GM12878 (cell line): ENCODE data around the gene ALDH1L1. TPM values are rescaled to one million over a fixed set of nuclear protein-coding genes. Genes with fewer than 3 reads are reported as not detected.

ENCODE experiments used
- ATAC-seq: fragments of 200-7000 bp; cut with Tn5 transposase; 3 replicates; pipeline ENCODE4 v1.9.1; 2020; ENCODE audit warnings: mild to moderate bottlenecking, moderate library complexity
- BruUV-seq: library from RNA; stranded (reverse); fragments of 400-500 nt; replicated peaks from 2 replicates; lab custom pipeline; 2021; lab: Mats Ljungman, UMichigan
- CTCF ChIA-PET: fragments of 300-600 bp; sonication (Branson Sonifier 250); formaldehyde crosslinking; extraction: SDS; loops from one replicate; lab custom pipeline; 2021; ENCODE audit warnings: inconsistent platforms; lab: Yijun Ruan, JAX
- POLR2A ChIA-PET: fragments of 350-600 bp; formaldehyde crosslinking; extraction: SDS; loops from one replicate; lab custom pipeline; 2021; ENCODE audit warnings: inconsistent platforms; lab: Charles Lee
- RAD21 ChIA-PET: fragments of 300-600 bp; sonication (Branson Sonifier 250); formaldehyde crosslinking; loops from one replicate; lab custom pipeline; 2023; ENCODE audit warnings: antibody characterized with exemption; ENCODE audit not compliant: unreplicated experiment; lab: Charles Lee
- SMC1A ChIA-PET: fragments of 300-600 bp; sonication (Branson Sonifier 250); formaldehyde crosslinking; loops from one replicate; lab custom pipeline; 2023; ENCODE audit not compliant: unreplicated experiment, uncharacterized antibody; lab: Charles Lee
- DNase-seq: peaks from one replicate; pipeline ENCODE4 v3.0.0-alpha.2; 2011; ENCODE audit warnings: low read depth, low spot score
- FAIRE-seq: peaks from 3 replicates; lab custom pipeline; 2011; peaks lifted over from hg19 to GRCh38; lab: Jason Lieb, UNC
- H2AFZ ChIP-seq: 2 replicates; pipeline ENCODE4 v1.6.0; 2011; ENCODE audit warnings: low read depth, low read length, control low read depth; ENCODE audit not compliant: control insufficient read depth
- H3K27ac ChIP-seq: 2 replicates; pipeline ENCODE4 v1.5.1; 2011; ENCODE audit warnings: control low read depth; ENCODE audit not compliant: control insufficient read depth, insufficient read depth
- H3K27me3 ChIP-seq, 2 experiments: replicated peaks in 1 of 2; 2 replicates each; pipeline versions ENCODE4 v1.6.0 to v1.6.1; 2011; ENCODE audit warnings: low read length in 1 of 2; ENCODE audit not compliant: control insufficient read depth in 2 of 2, insufficient read depth in 2 of 2
- H3K36me3 ChIP-seq, 2 experiments: 2 replicates each; pipeline ENCODE4 v1.5.1; 2011; ENCODE audit warnings: low read length in 1 of 2; ENCODE audit not compliant: control insufficient read depth in 2 of 2, insufficient read depth in 2 of 2
- H3K4me1 ChIP-seq: 2 replicates; pipeline ENCODE4 v1.6.1; 2011; ENCODE audit warnings: mild to moderate bottlenecking, low read length, moderate library complexity, mixed read lengths; ENCODE audit not compliant: control insufficient read depth, insufficient read depth
- H3K4me2 ChIP-seq: 2 replicates; pipeline ENCODE4 v1.6.0; 2011; ENCODE audit warnings: control low read depth; ENCODE audit not compliant: control insufficient read depth, insufficient read depth
- H3K4me3 ChIP-seq: fragments of 200-600 bp; sonication (generic); 2 replicates; pipeline ENCODE4 v1.5.1; 2016
- H3K79me2 ChIP-seq: 2 replicates; pipeline ENCODE4 v1.6.0; 2011; ENCODE audit warnings: low read length; ENCODE audit not compliant: control insufficient read depth, insufficient read depth
- H3K9ac ChIP-seq: 2 replicates; pipeline ENCODE4 v1.8.0; 2011; ENCODE audit warnings: low read length, control low read depth, mixed read lengths; ENCODE audit not compliant: control insufficient read depth, insufficient read depth
- H3K9me3 ChIP-seq: replicated peaks from 3 replicates; pipeline ENCODE4 v1.5.1; 2011; ENCODE audit warnings: mild to moderate bottlenecking, low read length; ENCODE audit not compliant: control insufficient read depth, insufficient read depth
- H4K20me1 ChIP-seq: 2 replicates; pipeline ENCODE4 v1.6.0; 2011; ENCODE audit not compliant: control insufficient read depth, insufficient read depth
- CBFB ChIP-seq: IDR thresholded peaks from 2 replicates; pipeline ENCODE4 v1.6.1; 2016; ENCODE audit warnings: antibody characterized with exemption, low read depth
- CBX5 ChIP-seq: sonication (generic); IDR thresholded peaks from 2 replicates; pipeline ENCODE4 v1.6.1; 2016; ENCODE audit warnings: low read depth, moderate library complexity, mild to moderate bottlenecking, inconsistent platforms
- NR2F1 ChIP-seq: fragments of 450-650 bp; conservative IDR thresholded peaks from 2 replicates; pipeline ENCODE4 v1.6.1; 2017; ENCODE audit warnings: mild to moderate bottlenecking
- PAX8 ChIP-seq: fragments of 450-650 bp; IDR thresholded peaks from 2 replicates; pipeline ENCODE4 v1.6.1; 2017; ENCODE audit warnings: mild to moderate bottlenecking, moderate library complexity
- SRF ChIP-seq, 2 experiments: IDR thresholded peaks; 2 replicates each; pipeline ENCODE4 v1.6.1; 2011; ENCODE audit warnings: low read depth in 2 of 2, low read length in 2 of 2, mild to moderate bottlenecking in 1 of 2, moderate library complexity in 1 of 2
- TCF12 ChIP-seq: IDR thresholded peaks from 2 replicates; pipeline ENCODE4 v1.6.1; 2011; ENCODE audit warnings: low read depth, mild to moderate bottlenecking, low read length
- WGBS: methylation state at CpG from one replicate; pipeline ENCODE4 v1.1.6; 2016; ENCODE audit warnings: low lambda C conversion rate; ENCODE audit not compliant: insufficient replicate concordance, insufficient coverage; ENCODE audit errors: missing lambda C conversion rate; 5-methylcytosine and 5-hydroxymethylcytosine counted together
- in situ Hi-C: fragments of 300-500 bp; cut with MboI; formaldehyde crosslinking; loops from 9 replicates; pipeline ENCODE4 v1.14.3; 2018; ENCODE audit warnings: mixed read lengths
- intact Hi-C: fragments of 100-400 bp; cut with micrococcal nuclease; formaldehyde crosslinking; loops from one replicate; pipeline ENCODE4 v1.14.2; 2022; ENCODE audit not compliant: unreplicated experiment
- polyA plus RNA-seq, 11 experiments: library from polyadenylated mRNA; depleted of rRNA in 4 of 11; unstranded in 6 of 11; stranded (reverse) in 5 of 11; fragments of >200 nt; fragmentation: Nextera tagmentation in 4 of 11; fragmentation: Illumina TruSeq in 1 of 11; extraction: Ambion mirVana in 4 of 11; extraction: Trizol in 1 of 11; gene quantifications; 1 replicate in 1 of 11; 2 replicates in 10 of 11; pipeline versions ENCODE4 v1.2.1 to v1.2.3, GENCODE V29; 2011 to 2016; ENCODE audit warnings: inconsistent platforms in 2 of 11, missing spikeins in 2 of 11, low read depth in 1 of 11
- total RNA-seq, 4 experiments: library from RNA; depleted of rRNA in 3 of 4; stranded (reverse); fragments of >200 nt in 3 of 4; fragmentation: Illumina TruSeq in 1 of 4; extraction: Trizol in 1 of 4; gene quantifications; 2 replicates each; pipeline versions ENCODE4 v1.2.1 to v1.2.3, GENCODE V29; 2013 to 2021
- TF ChIP-seq, protein P1 (sequence below): fragments of 450-650 bp; IDR thresholded peaks from 2 replicates; pipeline ENCODE4 v1.6.1; 2017; ENCODE audit warnings: low read depth, mild to moderate bottlenecking, moderate library complexity
- TF ChIP-seq, protein P2 (sequence below): fragments of 450-650 bp; IDR thresholded peaks from 2 replicates; pipeline ENCODE4 v1.6.1; 2017; ENCODE audit warnings: mild to moderate bottlenecking
- TF ChIP-seq, protein P3 (sequence below): IDR thresholded peaks from 2 replicates; pipeline ENCODE4 v1.6.1; 2011; ENCODE audit warnings: low read depth, mild to moderate bottlenecking, low read length, moderate library complexity, borderline replicate concordance; ENCODE audit errors: extremely low read depth
- TF ChIP-seq, protein P4 (sequence below): fragments of 150-350 bp; IDR thresholded peaks from 2 replicates; pipeline ENCODE4 v1.6.1; 2014; ENCODE audit warnings: mild to moderate bottlenecking, low read depth, low read length
- TF ChIP-seq, protein P5 (sequence below): fragments of 450-650 bp; IDR thresholded peaks from 2 replicates; pipeline ENCODE4 v1.6.1; 2016; ENCODE audit warnings: mild to moderate bottlenecking, moderate library complexity, borderline replicate concordance

The ALDH1L1 gene
- total and polyA plus RNA-seq, 10 of the 15 experiments (the other 5 are each of a cell fraction or from before 2014, with no cell fraction given) = 0.04 to 18.2 (median 0.45) TPM

DNA sequence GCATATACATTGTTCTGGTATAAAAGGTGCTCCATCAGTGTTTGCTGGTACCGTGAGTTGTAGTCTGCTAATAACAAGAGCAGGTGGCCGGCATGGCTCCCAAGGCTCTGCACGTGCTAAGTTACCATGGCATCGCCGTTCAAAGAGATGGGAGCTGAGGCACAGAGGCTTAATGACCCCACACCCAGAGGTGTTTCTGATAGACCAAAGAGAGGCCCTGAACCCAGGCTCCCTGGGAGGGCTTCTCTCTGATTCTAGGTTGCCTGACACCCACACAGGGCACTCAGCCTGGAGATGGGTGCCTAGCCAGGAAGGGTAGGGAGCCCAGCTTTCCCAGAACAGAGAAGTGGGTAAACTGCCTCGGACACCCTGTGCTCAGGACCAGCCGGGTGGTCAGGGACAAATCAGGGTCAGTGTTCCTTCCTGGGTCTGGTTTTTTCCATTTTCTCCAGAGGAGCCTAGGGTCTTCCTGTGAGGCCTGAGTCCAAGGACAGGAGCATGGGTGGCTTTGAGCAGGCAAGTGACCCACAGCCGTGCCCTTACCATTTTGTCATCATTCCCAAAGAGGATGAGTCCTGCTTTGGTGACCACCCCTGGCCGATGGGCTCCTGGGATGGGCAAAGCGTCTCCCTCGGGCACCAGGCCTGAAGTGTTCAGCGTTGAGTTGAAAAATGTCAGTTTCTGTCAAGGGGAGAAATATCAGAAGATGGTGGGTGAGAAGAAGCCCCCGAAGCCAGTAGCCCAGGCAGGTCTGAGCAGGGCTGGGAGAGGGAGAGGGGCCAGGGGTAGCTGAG, 27.3 kb downstream of the ALDH1L1 start:
- CTCF ChIA-PET = interaction anchor here (1.0 kb wide), 1 partner anchor 15 kb away, joined by 3 read pairs; no protein-coding TSS in a partner anchor
- Histone ChIP-seq H3K36me3 (no peaks in the 10 kb centered on the region), H3K9ac (no peak overlapping the region), H3K27me3 (no peaks in the 10 kb centered on the region; a peak in 1 of 4 replicates), H2AFZ (no peak overlapping the region), H3K79me2 (no peaks in the 10 kb centered on the region), H3K4me1 (no peaks in the 10 kb centered on the region), H3K9me3 (no peaks in the 10 kb centered on the region), H3K27ac (no peak overlapping the region), H3K4me2 (no peak overlapping the region), H3K4me3 (no peak overlapping the region), H4K20me1 (no peaks in the 10 kb centered on the region; the same call in 1 of the 2 replicates)
- POLR2A ChIA-PET = no interaction called here
- WGBS = 20% methylated on average over 13 of the region's 13 CpGs
- SMC1A ChIA-PET = no interaction called here
- DNase-seq (no peak), ATAC-seq (no peak), FAIRE-seq (no peak)
- intact Hi-C loops = no loop called here
- BruUV-seq = no TSS peak
- RAD21 ChIA-PET = no interaction called here
- in situ Hi-C loops = no loop called here
- TF ChIP-seq, protein P1, sequence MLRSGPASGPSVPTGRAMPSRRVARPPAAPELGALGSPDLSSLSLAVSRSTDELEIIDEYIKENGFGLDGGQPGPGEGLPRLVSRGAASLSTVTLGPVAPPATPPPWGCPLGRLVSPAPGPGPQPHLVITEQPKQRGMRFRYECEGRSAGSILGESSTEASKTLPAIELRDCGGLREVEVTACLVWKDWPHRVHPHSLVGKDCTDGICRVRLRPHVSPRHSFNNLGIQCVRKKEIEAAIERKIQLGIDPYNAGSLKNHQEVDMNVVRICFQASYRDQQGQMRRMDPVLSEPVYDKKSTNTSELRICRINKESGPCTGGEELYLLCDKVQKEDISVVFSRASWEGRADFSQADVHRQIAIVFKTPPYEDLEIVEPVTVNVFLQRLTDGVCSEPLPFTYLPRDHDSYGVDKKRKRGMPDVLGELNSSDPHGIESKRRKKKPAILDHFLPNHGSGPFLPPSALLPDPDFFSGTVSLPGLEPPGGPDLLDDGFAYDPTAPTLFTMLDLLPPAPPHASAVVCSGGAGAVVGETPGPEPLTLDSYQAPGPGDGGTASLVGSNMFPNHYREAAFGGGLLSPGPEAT = no peak
- TF ChIP-seq PAX8 (no peak), SRF (IDR thresholded peaks at IDR 0.05; ENCODE audit: low read depth in 2 of 2, low read length in 2 of 2) (no peak), CBFB (no peak), TCF12 (no peak), NR2F1 (no peak), CBX5 (no peak)
- TF ChIP-seq, protein P2, sequence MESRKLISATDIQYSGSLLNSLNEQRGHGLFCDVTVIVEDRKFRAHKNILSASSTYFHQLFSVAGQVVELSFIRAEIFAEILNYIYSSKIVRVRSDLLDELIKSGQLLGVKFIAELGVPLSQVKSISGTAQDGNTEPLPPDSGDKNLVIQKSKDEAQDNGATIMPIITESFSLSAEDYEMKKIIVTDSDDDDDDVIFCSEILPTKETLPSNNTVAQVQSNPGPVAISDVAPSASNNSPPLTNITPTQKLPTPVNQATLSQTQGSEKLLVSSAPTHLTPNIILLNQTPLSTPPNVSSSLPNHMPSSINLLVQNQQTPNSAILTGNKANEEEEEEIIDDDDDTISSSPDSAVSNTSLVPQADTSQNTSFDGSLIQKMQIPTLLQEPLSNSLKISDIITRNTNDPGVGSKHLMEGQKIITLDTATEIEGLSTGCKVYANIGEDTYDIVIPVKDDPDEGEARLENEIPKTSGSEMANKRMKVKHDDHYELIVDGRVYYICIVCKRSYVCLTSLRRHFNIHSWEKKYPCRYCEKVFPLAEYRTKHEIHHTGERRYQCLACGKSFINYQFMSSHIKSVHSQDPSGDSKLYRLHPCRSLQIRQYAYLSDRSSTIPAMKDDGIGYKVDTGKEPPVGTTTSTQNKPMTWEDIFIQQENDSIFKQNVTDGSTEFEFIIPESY = no peak
- TF ChIP-seq, protein P3, sequence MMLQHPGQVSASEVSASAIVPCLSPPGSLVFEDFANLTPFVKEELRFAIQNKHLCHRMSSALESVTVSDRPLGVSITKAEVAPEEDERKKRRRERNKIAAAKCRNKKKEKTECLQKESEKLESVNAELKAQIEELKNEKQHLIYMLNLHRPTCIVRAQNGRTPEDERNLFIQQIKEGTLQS = no peak
- TF ChIP-seq, protein P4, sequence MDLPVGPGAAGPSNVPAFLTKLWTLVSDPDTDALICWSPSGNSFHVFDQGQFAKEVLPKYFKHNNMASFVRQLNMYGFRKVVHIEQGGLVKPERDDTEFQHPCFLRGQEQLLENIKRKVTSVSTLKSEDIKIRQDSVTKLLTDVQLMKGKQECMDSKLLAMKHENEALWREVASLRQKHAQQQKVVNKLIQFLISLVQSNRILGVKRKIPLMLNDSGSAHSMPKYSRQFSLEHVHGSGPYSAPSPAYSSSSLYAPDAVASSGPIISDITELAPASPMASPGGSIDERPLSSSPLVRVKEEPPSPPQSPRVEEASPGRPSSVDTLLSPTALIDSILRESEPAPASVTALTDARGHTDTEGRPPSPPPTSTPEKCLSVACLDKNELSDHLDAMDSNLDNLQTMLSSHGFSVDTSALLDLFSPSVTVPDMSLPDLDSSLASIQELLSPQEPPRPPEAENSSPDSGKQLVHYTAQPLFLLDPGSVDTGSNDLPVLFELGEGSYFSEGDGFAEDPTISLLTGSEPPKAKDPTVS = no peak
- TF ChIP-seq, protein P5, sequence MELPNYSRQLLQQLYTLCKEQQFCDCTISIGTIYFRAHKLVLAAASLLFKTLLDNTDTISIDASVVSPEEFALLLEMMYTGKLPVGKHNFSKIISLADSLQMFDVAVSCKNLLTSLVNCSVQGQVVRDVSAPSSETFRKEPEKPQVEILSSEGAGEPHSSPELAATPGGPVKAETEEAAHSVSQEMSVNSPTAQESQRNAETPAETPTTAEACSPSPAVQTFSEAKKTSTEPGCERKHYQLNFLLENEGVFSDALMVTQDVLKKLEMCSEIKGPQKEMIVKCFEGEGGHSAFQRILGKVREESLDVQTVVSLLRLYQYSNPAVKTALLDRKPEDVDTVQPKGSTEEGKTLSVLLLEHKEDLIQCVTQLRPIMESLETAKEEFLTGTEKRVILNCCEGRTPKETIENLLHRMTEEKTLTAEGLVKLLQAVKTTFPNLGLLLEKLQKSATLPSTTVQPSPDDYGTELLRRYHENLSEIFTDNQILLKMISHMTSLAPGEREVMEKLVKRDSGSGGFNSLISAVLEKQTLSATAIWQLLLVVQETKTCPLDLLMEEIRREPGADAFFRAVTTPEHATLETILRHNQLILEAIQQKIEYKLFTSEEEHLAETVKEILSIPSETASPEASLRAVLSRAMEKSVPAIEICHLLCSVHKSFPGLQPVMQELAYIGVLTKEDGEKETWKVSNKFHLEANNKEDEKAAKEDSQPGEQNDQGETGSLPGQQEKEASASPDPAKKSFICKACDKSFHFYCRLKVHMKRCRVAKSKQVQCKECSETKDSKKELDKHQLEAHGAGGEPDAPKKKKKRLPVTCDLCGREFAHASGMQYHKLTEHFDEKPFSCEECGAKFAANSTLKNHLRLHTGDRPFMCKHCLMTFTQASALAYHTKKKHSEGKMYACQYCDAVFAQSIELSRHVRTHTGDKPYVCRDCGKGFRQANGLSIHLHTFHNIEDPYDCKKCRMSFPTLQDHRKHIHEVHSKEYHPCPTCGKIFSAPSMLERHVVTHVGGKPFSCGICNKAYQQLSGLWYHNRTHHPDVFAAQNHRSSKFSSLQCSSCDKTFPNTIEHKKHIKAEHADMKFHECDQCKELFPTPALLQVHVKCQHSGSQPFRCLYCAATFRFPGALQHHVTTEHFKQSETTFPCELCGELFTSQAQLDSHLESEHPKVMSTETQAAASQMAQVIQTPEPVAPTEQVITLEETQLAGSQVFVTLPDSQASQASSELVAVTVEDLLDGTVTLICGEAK = no peak
